Lung (tissue), 12 donors: Measurements from ENCODE around the gene CHIC2. TPM values are rescaled to one million over a fixed set of nuclear protein-coding genes. Genes with fewer than 3 reads are reported as not detected.

Experiments used
- ATAC-seq: fragments of 200-7000 bp; cut with Tn5 transposase; one replicate; pipeline ENCODE4 v1.9.1; 2020; ENCODE audit warnings: moderate number of reproducible peaks; ENCODE audit not compliant: insufficient read depth, low FRiP score
- DNase-seq, 3 donors: peaks; one replicate each; pipeline ENCODE4 v3.0.0-alpha.2; 2013 to 2017
- H3K27ac ChIP-seq, 2 donors: one replicate each; pipeline ENCODE4 v1.5.1; 2013; ENCODE audit warnings: mild to moderate bottlenecking in 2 of 2, moderate library complexity in 2 of 2, control low read depth in 1 of 2, inconsistent platforms in 1 of 2, low read depth in 1 of 2, low read length in 1 of 2
- H3K27me3 ChIP-seq, 3 donors: one replicate each; pipeline ENCODE4 v1.5.1; 2013; ENCODE audit warnings: low read length in 2 of 3; ENCODE audit not compliant: control insufficient read depth in 3 of 3, insufficient read depth in 3 of 3
- H3K36me3 ChIP-seq, 4 donors: one replicate each; pipeline ENCODE4 v1.5.1; 2013; ENCODE audit warnings: low read length in 4 of 4, mild to moderate bottlenecking in 1 of 4, moderate library complexity in 1 of 4; ENCODE audit not compliant: control insufficient read depth in 4 of 4, insufficient read depth in 4 of 4
- H3K4me1 ChIP-seq, 5 donors: one replicate each; pipeline ENCODE4 v1.5.1; 2013; ENCODE audit warnings: low read length in 5 of 5, mild to moderate bottlenecking in 2 of 5, moderate library complexity in 1 of 5; ENCODE audit not compliant: control insufficient read depth in 5 of 5, insufficient read depth in 5 of 5
- H3K4me3 ChIP-seq: one replicate; pipeline ENCODE4 v1.5.1; 2013; ENCODE audit warnings: mild to moderate bottlenecking, control low read depth, moderate library complexity
- H3K9ac ChIP-seq, 2 donors: one replicate each; pipeline ENCODE4 v1.5.1; 2013; ENCODE audit warnings: low read length in 2 of 2, control low read depth in 1 of 2; ENCODE audit not compliant: insufficient read depth in 1 of 2
- H3K9me3 ChIP-seq, 4 donors: one replicate each; pipeline ENCODE4 v1.5.1; 2013; ENCODE audit warnings: low read length in 3 of 4, mild to moderate bottlenecking in 1 of 4, moderate library complexity in 1 of 4; ENCODE audit not compliant: control insufficient read depth in 4 of 4, insufficient read depth in 3 of 4
- CTCF ChIP-seq: IDR thresholded peaks from 2 replicates; pipeline ENCODE4 v1.5.1; 2012; ENCODE audit warnings: mild to moderate bottlenecking; ENCODE audit errors: control extremely low read depth, extremely low read depth
- WGBS, 2 donors: extraction: QIAGEN DNeasy Blood & Tissue Kit; methylation state at CpG; one replicate each; pipeline ENCODE4 v1.1.7; 2013; 5-methylcytosine and 5-hydroxymethylcytosine counted together
- polyA plus RNA-seq, 2 donors: library from polyadenylated mRNA; stranded (reverse); fragments of 200-250 nt; gene quantifications; one replicate each; pipeline ENCODE4 v1.2.1, GENCODE V29; 2013
- total RNA-seq, 2 donors: library from RNA; depleted of rRNA in 1 of 2; stranded (reverse); fragments of >200 nt in 1 of 2; gene quantifications; one replicate each; pipeline ENCODE4 v1.2.1, GENCODE V29; 2014 to 2021
- donor health status: control.
- donor health status: control.
- donor health status: Bipolar disorder and iron deficiency.
- donor health status: healthy.
- donor health status: DM: yes; HTN: yes; CAD: no.

Gene CHIC2
- total and polyA plus RNA-seq, 4 donors = 12.6 to 52.8 (median 30.5) TPM

- Histone ChIP-seq H3K36me3 (no peaks in the 10 kb centered on the region), H3K4me3 (no peak overlapping the region), H3K9me3 (peaks cover 0 to 6% (median 0%) of the 10 kb centered on the region in 4 donors), H3K9ac (no peak overlapping the region), H3K27ac (no peak overlapping the region), H3K27me3 (peaks cover 20 to 100% (median 86%) of the 10 kb centered on the region in 3 donors), H3K4me1 (peaks cover 0 to 25% (median 15%) of the 10 kb centered on the region in 5 donors)
- no peak for ATAC-seq
- TF ChIP-seq CTCF = no peak
- no peak for DNase-seq
- 14 to 20% methylated on average over 19 of the region's 19 CpGs for WGBS, 2 donors
Observed at GRCh38 chr4:54095110-54095825, 30.9 kb upstream of the CHIC2 start.

- Histone ChIP-seq H3K4me1 (peaks cover 0 to 17% (median 11%) of the 10 kb centered on the region in 5 donors), H3K27me3 (peaks cover 15 to 97% (median 81%) of the 10 kb centered on the region in 3 donors), H3K36me3 (no peaks in the 10 kb centered on the region), H3K27ac (no peak overlapping the region), H3K9me3 (peaks cover 0 to 3% (median 0%) of the 10 kb centered on the region in 4 donors), H3K4me3 (no peak overlapping the region), H3K9ac (no peak overlapping the region)
- no peak for DNase-seq
- 36 to 39% methylated on average over 6 of the region's 6 CpGs for WGBS, 2 donors
- no peak for TF ChIP-seq CTCF
- ATAC-seq = no peak
Observed at GRCh38 chr4:54094451-54094850, 30.0 kb upstream of the CHIC2 start.

- peaks cover 0 to 3% (median 0%) of the 10 kb centered on the region in 4 donors for H3K9me3 ChIP-seq
- H3K36me3 ChIP-seq = no peaks in the 10 kb centered on the region
- DNase-seq (peak in 1 of 3 donors; percentile 21), ATAC-seq (no peak)
- TF ChIP-seq CTCF = no peak
- no peak overlapping the region for H3K27ac ChIP-seq
- H3K27me3 ChIP-seq = peaks cover 13 to 95% (median 72%) of the 10 kb centered on the region in 3 donors
- 10 to 14% methylated on average over 37 of the region's 37 CpGs for WGBS, 2 donors
- H3K4me1 ChIP-seq = peaks cover 0 to 16% (median 10%) of the 10 kb centered on the region in 5 donors
- no peak overlapping the region for H3K9ac ChIP-seq
- H3K4me3 ChIP-seq = no peak overlapping the region
Observed at GRCh38 chr4:54093324-54094240, 29.2 kb upstream of the CHIC2 start.
